Neural cell (in vitro differentiated cells): Measurements from ENCODE around the gene EDNRA. TPM values are rescaled to one million over a fixed set of nuclear protein-coding genes. Genes with fewer than 3 reads are reported as not detected.

Source experiments
- H2AFZ ChIP-seq: fragments of 200-600, 300-800 bp; sonication (generic), shearing (Covaris generic); 2 replicates; pipeline ENCODE4 v1.6.0; 2014; ENCODE audit warnings: low read depth, mild to moderate bottlenecking, antibody characterized with exemption, low read length, moderate library complexity
- H3F3A ChIP-seq: fragments of 200-600 bp; shearing (Covaris generic); 2 replicates; pipeline ENCODE4 v1.6.1; 2016; ENCODE audit warnings: mild to moderate bottlenecking, moderate library complexity, mixed read lengths, antibody characterized with exemption, low read length; ENCODE audit not compliant: insufficient read depth, poor library complexity, severe bottlenecking
- H3K27ac ChIP-seq: fragments of 200-600, 300-800 bp; sonication (generic), shearing (Covaris generic); 2 replicates; pipeline ENCODE4 v1.5.1; 2014; ENCODE audit warnings: mild to moderate bottlenecking, low read length, moderate library complexity
- H3K27me3 ChIP-seq: fragments of 300-800, 200-600 bp; sonication (generic), shearing (Covaris generic); 2 replicates; pipeline ENCODE4 v1.6.0; 2014; ENCODE audit warnings: mild to moderate bottlenecking, low read depth, low read length, moderate library complexity; ENCODE audit not compliant: insufficient read depth
- H3K36me3 ChIP-seq: fragments of 300-800, 200-600 bp; sonication (generic), shearing (Covaris generic); 2 replicates; pipeline ENCODE4 v1.5.1; 2014; ENCODE audit warnings: mild to moderate bottlenecking, antibody characterized with exemption, low read length, moderate library complexity; ENCODE audit not compliant: insufficient read depth
- H3K4me2 ChIP-seq: fragments of 300-800, 200-600 bp; sonication (generic), shearing (Covaris generic); 2 replicates; pipeline ENCODE4 v1.6.0; 2014; ENCODE audit warnings: mild to moderate bottlenecking, low read length
- H3K4me3 ChIP-seq: fragments of 300-800, 200-600 bp; sonication (generic), shearing (Covaris generic); 2 replicates; pipeline ENCODE4 v1.5.1; 2014; ENCODE audit warnings: mild to moderate bottlenecking, low read length, moderate library complexity
- H3K79me2 ChIP-seq: fragments of 200-600 bp; shearing (Covaris generic); replicated peaks from 2 replicates; pipeline ENCODE4 v1.6.0; 2014; ENCODE audit warnings: mild to moderate bottlenecking, low read length, moderate library complexity; ENCODE audit not compliant: insufficient read depth
- H3K9ac ChIP-seq: fragments of 300-800, 200-600 bp; sonication (generic), shearing (Covaris generic); 2 replicates; pipeline ENCODE4 v1.6.1; 2016; ENCODE audit warnings: mild to moderate bottlenecking, low read length, mixed read lengths
- H3K9me2 ChIP-seq: fragments of 200-600 bp; shearing (Covaris generic); 2 replicates; pipeline ENCODE4 v1.6.1; 2016; ENCODE audit warnings: mild to moderate bottlenecking, low read length, mixed read lengths; ENCODE audit not compliant: insufficient read depth
- H3K9me3 ChIP-seq: fragments of 200-600, 300-800 bp; sonication (generic), shearing (Covaris generic); 2 replicates; pipeline ENCODE4 v1.6.1; 2016; ENCODE audit warnings: mild to moderate bottlenecking, mixed run types, low read length, moderate library complexity, mixed read lengths
- H4K20me1 ChIP-seq: fragments of 200-600 bp; shearing (Covaris generic); 2 replicates; pipeline ENCODE4 v1.6.1; 2016; ENCODE audit warnings: mild to moderate bottlenecking, mixed run types; ENCODE audit not compliant: insufficient read depth
- EP300 ChIP-seq: fragments of 450-650 bp; conservative IDR thresholded peaks from 2 replicates; pipeline ENCODE4 v1.6.1; 2014; ENCODE audit warnings: antibody characterized with exemption, mild to moderate bottlenecking, moderate library complexity; ENCODE audit not compliant: poor library complexity, severe bottlenecking
- EZH2 ChIP-seq: fragments of 200-600, 300-800 bp; shearing (Covaris generic), sonication (generic); IDR thresholded peaks from 2 replicates; pipeline ENCODE4 v1.6.1; 2014; ENCODE audit warnings: antibody characterized with exemption, low read length, borderline replicate concordance, mild to moderate bottlenecking; ENCODE audit not compliant: insufficient read depth, poor library complexity, severe bottlenecking
- MXI1 ChIP-seq: fragments of 450-650 bp; conservative IDR thresholded peaks from 2 replicates; pipeline ENCODE4 v1.6.1; 2014; ENCODE audit warnings: antibody characterized with exemption, mild to moderate bottlenecking; ENCODE audit not compliant: poor library complexity, severe bottlenecking
- POLR2AphosphoS5 ChIP-seq: IDR thresholded peaks from 2 replicates; pipeline ENCODE4 v1.6.1; 2012
- RAD21 ChIP-seq: fragments of 450-650 bp; conservative IDR thresholded peaks from 2 replicates; pipeline ENCODE4 v1.6.1; 2014; ENCODE audit warnings: antibody characterized with exemption, mild to moderate bottlenecking, moderate library complexity
- REST ChIP-seq: IDR thresholded peaks from 2 replicates; pipeline ENCODE4 v1.6.1; 2012; ENCODE audit warnings: borderline replicate concordance
- TAF1 ChIP-seq: IDR thresholded peaks from 2 replicates; pipeline ENCODE4 v1.6.1; 2012; ENCODE audit warnings: low read depth
- polyA plus RNA-seq: library from polyadenylated mRNA; depleted of rRNA; stranded (reverse); fragments of >200 nt; gene quantifications from 2 replicates; pipeline ENCODE4 v1.2.3, GENCODE V29; 2014
- TF ChIP-seq, protein P1 (sequence below): fragments of 450-650 bp; IDR thresholded peaks from 2 replicates; pipeline ENCODE4 v1.5.1; 2014; ENCODE audit warnings: antibody characterized with exemption, mild to moderate bottlenecking, moderate library complexity; ENCODE audit not compliant: poor library complexity, severe bottlenecking

EDNRA gene
- polyA plus RNA-seq, 1 donor from 2014 or later = 0.19 TPM

DNA sequence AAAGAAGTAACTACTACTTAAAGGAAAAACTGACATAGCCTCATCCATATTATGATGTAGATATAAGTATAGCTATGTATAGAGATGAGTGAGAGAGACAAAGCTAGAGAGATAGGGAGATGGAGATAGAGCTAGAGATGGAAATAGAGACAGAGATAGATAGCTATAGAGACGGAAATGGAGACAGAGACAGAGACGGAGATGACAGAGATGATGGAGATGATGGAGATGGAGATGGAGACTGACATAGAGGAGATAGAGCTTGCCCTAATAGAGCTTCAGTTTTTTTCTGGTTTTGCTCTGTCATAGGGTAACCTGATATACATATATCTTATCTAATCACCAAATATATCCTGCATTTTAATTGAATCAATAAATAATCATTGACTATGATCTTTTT lies 4.3 kb downstream of the EDNRA start:
- H3K4me2 ChIP-seq = no peak overlapping the region
- H3F3A ChIP-seq = no peaks in the 10 kb centered on the region
- no peaks in the 10 kb centered on the region for H3K36me3 ChIP-seq
- H2AFZ ChIP-seq = no peak overlapping the region
- H3K27ac ChIP-seq = no peak overlapping the region
- no peak for TF ChIP-seq RAD21
- no peak for TF ChIP-seq EP300
- no peak for TF ChIP-seq MXI1
- no peak for TF ChIP-seq TAF1
- TF ChIP-seq POLR2AphosphoS5 = no peak
- H3K9ac ChIP-seq = no peak overlapping the region
- H3K9me3 ChIP-seq = no peaks in the 10 kb centered on the region
- no peaks in the 10 kb centered on the region for H3K9me2 ChIP-seq
- H3K4me3 ChIP-seq = no peak overlapping the region
- H3K79me2 ChIP-seq = no peaks in the 10 kb centered on the region
- peaks cover 28% of the 10 kb centered on the region for H3K27me3 ChIP-seq
- H4K20me1 ChIP-seq = no peaks in the 10 kb centered on the region

- H3K36me3 ChIP-seq = no peaks in the 10 kb centered on the region
Measured at GRCh38 chr4:147487616-147488015, 6.7 kb downstream of the EDNRA start.

More at GRCh38 chr4:147487616-147488015, 6.7 kb downstream of the EDNRA start:
- no peak overlapping the region for H3K4me3 ChIP-seq
- no peak for TF ChIP-seq EZH2
- TF ChIP-seq, protein P1, sequence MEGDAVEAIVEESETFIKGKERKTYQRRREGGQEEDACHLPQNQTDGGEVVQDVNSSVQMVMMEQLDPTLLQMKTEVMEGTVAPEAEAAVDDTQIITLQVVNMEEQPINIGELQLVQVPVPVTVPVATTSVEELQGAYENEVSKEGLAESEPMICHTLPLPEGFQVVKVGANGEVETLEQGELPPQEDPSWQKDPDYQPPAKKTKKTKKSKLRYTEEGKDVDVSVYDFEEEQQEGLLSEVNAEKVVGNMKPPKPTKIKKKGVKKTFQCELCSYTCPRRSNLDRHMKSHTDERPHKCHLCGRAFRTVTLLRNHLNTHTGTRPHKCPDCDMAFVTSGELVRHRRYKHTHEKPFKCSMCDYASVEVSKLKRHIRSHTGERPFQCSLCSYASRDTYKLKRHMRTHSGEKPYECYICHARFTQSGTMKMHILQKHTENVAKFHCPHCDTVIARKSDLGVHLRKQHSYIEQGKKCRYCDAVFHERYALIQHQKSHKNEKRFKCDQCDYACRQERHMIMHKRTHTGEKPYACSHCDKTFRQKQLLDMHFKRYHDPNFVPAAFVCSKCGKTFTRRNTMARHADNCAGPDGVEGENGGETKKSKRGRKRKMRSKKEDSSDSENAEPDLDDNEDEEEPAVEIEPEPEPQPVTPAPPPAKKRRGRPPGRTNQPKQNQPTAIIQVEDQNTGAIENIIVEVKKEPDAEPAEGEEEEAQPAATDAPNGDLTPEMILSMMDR = no peak
- no peak for TF ChIP-seq MXI1
- no peak for TF ChIP-seq RAD21
- TF ChIP-seq POLR2AphosphoS5 = no peak
- no peak for TF ChIP-seq REST
- H3K4me2 ChIP-seq = no peak overlapping the region
- H3K9me2 ChIP-seq = no peaks in the 10 kb centered on the region
- no peak overlapping the region for H2AFZ ChIP-seq
- no peak overlapping the region for H3K9ac ChIP-seq
- H3K9me3 ChIP-seq = no peaks in the 10 kb centered on the region
- peaks cover 3% of the 10 kb centered on the region for H3K27me3 ChIP-seq
- no peaks in the 10 kb centered on the region for H3F3A ChIP-seq
- H3K79me2 ChIP-seq = no peaks in the 10 kb centered on the region
- H3K27ac ChIP-seq = no peak overlapping the region
- H4K20me1 ChIP-seq = no peaks in the 10 kb centered on the region
